GM19099 (cell line): ENCODE data around the gene CCDC92B.

ENCODE experiments used
- POLR2A ChIP-seq: IDR thresholded peaks from 3 replicates; pipeline ENCODE4 v1.6.1; 2011; ENCODE audit warnings: low read depth; ENCODE audit not compliant: insufficient read length; ENCODE audit errors: extremely low read depth

The CCDC92B gene

DNA sequence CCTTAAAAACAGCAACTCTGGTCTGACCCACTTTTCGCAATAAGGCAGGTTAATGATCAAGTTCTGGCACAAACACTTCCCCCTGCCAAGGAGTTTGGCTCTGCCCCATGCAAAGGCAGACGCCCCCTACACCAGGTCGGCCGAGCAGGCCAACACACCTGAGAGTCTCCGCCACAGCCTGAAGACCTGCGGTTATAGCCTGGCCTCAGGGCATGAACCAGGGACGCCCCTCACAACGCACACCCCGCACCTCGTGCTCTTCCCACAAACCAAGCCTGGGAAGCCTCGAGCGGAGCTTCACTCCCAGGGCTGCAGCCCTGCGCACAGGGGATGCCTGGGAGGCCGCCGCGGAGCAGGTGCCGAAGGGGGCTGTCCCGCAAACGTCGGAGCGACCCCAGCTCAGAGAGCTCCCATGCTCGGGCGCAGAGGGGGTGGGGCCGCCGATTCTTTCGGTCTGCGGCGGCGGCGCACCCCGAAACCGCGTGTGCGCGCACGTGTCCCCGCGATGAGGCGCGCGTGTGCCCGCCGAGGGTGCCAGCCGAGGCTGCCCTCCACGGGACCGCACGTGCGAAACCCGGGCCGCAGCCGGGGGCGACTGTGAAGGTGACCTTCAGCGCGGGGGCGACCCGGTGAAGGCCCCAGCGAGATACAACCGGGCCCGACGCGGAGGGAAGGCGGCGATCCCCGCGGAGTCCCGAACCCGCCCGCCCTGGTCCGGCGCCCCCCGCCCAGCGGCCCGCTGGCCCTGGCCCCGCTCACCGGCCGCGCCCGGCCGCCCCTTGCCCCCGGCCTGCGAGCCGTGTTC lies 38.4 kb downstream of the CCDC92B start:
- TF ChIP-seq POLR2A, result no peak

DNA sequence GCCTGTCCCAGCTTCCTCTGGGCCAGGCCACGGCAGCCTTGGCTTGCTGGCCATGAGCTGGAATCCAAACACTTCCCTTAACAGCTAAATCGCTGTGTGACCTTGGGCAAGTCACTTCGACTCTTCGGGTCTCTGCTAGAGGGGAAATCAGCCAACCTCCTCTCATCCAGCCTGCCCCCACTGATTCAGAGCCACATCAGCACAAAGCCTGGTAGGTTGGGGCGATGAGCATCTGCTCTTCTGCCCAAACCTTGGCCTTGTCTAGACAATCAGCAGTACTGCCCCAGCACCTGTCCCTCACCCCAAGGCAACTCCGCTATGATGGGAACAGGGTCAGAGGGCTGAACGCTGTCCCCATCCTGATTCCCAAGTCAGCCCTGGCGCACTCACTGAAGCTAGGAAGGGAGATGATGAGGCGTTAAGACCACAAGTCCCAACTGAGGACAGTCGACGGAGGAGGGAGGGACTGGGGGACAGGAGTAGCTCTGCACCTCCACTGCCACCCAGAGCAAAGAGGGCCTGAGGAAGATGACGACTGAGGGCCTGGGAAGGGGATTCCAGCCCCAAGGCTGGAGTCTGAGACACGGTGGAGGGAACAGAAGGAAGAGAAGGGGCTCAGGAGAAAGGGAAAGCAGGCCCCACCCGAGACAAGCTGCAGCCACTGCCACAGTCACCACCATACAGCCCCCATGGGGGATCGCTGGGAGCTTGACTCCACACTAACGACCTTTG lies 39.2 kb downstream of the CCDC92B start:
- no peak for TF ChIP-seq POLR2A

GRCh38 chr17:2709183-2709661 lies 40.2 kb downstream of the CCDC92B start:
- peak; percentile 26 for TF ChIP-seq POLR2A

DNA sequence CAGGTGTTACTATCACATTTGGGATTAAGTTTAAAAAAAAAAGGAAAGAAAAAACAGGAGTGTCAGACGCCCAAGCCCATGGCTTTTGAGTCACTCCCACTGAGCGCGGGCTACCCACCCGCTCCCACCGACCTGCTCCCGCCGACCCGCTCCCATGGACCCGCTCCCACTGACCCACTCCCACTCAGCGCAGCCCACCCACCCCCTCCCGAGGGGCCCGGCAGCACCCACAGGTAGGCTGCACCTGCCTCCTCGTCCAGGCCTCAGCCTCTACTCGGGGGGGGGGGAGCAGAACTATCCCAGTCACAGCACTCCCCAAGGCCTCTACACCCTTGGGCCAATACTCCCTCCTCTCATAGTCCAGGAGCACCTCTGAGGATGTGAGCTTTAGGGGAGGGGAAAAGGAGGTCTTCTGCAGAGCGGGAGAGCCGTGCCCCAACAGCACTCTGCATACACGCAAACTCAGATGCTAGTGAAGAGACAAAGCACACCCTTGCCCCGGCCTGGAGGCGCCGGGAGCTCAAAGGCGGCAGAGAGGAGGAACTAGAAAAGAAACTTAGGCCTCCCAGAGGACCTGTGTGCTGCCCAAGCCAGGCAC lies 40.8 kb downstream of the CCDC92B start:
- no peak for TF ChIP-seq POLR2A

DNA sequence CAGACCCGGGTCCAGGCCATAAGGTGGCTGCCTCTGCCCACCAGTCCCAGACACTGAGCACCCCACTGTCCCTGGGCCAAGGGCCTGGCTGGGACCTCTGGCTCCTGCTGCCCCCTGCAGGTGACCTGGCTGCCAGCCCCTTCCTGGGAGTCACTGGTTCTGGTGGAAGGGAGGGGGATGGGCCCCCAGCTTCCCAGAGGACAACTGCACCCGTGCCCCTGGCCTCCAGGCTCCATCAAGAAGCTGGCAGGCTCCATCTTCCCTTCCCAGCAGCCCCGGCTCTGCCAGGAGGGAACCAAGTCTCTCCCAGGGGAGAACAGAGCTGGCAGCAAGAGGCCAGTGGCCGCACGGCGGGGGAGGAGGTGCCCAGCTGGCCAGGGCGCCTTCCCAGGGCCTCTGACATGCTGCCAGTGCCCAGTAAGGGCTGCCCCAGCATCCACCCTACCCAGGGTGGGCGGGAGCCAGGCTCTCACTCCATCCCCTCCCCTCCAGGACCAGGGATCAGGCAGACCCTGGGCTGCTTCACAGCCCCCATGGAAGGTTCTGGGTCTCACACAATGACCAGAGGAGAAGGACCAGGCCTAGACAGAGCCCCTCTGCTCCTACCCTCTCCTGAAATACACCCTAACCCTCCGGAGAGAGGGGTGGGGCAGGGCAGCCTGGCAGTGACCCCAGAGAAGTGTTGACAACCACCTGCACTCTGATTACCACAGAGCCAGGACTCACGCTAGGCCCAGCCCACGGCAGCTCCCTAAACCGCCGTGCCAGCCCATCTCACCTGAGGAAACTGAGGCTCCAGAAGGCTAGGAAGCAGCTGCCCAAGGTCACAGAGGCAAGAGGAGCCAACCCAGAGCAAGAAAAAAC lies 41.5 kb downstream of the CCDC92B start:
- no peak for TF ChIP-seq POLR2A

- TF ChIP-seq POLR2A, result no peak
Observed at GRCh38 chr17:2706911-2707510, 42.4 kb downstream of the CCDC92B start.

GRCh38 chr17:2705888-2706795 lies 43.3 kb downstream of the CCDC92B start:
- TF ChIP-seq POLR2A, result no peak

- TF ChIP-seq POLR2A, result no peak
Observed at GRCh38 chr17:2705263-2705662, 44.2 kb downstream of the CCDC92B start.

- no peak for TF ChIP-seq POLR2A
Observed at GRCh38 chr17:2704890-2705248, 44.6 kb downstream of the CCDC92B start.

GRCh38 chr17:2704031-2704889 lies 45.2 kb downstream of the CCDC92B start:
- no peak for TF ChIP-seq POLR2A

DNA sequence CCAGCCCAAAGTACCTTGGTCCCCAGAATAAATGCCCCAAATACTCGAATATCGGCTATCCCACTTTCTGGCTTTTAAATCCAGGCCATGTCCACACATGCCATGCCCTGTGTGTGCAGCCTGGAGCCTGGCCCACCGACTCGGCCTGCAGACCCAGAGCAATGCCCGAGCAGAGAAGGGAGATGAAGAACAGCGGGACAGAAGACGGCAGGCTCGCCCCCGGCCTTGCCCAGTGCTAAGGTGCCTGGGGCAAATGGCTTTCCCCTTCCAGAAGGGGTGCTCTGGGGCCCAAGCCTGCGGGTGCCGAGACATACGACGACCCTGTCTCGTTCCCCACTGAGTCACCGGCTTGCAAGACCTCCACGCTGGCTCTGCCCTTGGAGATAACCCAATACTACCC lies 45.8 kb downstream of the CCDC92B start:
- no peak for TF ChIP-seq POLR2A

DNA sequence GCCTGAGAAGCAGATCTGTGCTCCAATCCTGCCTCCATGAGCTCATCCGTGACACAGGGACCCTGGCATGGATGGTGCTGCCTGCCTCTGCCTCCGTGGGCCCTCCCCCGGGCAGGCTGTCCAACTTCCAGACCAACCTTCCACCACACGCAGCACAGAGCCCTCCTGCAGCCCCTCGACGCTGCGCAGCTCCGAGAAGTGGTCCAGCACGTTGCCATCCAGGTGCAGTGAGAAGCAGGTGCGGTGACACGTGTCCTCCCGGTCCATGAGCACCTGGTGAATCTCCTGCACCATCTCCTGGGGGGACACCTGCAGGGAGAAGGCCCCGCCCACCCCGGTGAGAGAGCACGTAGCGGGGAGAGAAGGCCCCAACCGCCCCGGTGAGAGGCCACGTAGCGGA lies 46.3 kb downstream of the CCDC92B start:
- no peak for TF ChIP-seq POLR2A
